Esophagus squamous epithelium (tissue), 5 donors: ENCODE results near the gene HLA-DQA2. TPM values are rescaled to one million over a fixed set of nuclear protein-coding genes. Genes with fewer than 3 reads are reported as not detected.
"Not testable (repeated sequence)": the region's sequence is repeated elsewhere in the genome, so short reads cannot be mapped to it uniquely, and the experiment has no call there.

Experiments
- DNase-seq: peaks from one replicate; lab custom pipeline; 2025; lab: John Stamatoyannopoulos, UW
- H3K27ac ChIP-seq, 4 donors: fragments of 200-600 bp; sonication (generic); one replicate each; pipeline ENCODE4 v1.5.1; 2016 to 2019; ENCODE audit warnings: mild to moderate bottlenecking in 1 of 4
- H3K27me3 ChIP-seq, 4 donors: fragments of 200-600 bp; sonication (generic); 1 replicate in 3 of 4; 2 replicates in 1 of 4; pipeline versions ENCODE4 v1.5.1 to v1.6.0; 2017 to 2021; ENCODE audit warnings: antibody characterized with exemption in 1 of 4
- H3K36me3 ChIP-seq, 3 donors: fragments of 200-600 bp; sonication (generic); one replicate each; pipeline ENCODE4 v1.5.1; 2016 to 2019
- H3K4me1 ChIP-seq, 3 donors: fragments of 200-600 bp; sonication (generic); one replicate each; pipeline ENCODE4 v1.5.1; 2017 to 2019
- H3K4me3 ChIP-seq, 4 donors: fragments of 200-600 bp; sonication (generic); 1 replicate in 3 of 4; 2 replicates in 1 of 4; pipeline ENCODE4 v1.5.1; 2016 to 2019; ENCODE audit warnings: mild to moderate bottlenecking in 2 of 4, moderate library complexity in 1 of 4
- H3K9me3 ChIP-seq, 3 donors: fragments of 200-600 bp; sonication (generic); one replicate each; pipeline ENCODE4 v1.5.1; 2016 to 2019
- POLR2A ChIP-seq, 4 donors: fragments of 450-650 bp; IDR thresholded peaks; one replicate each; pipeline ENCODE4 v1.6.1; 2017; ENCODE audit warnings: antibody characterized with exemption in 4 of 4, mild to moderate bottlenecking in 4 of 4, moderate library complexity in 3 of 4
- WGBS, 2 donors: methylation state at CpG; one replicate each; pipeline ENCODE4 v1.1.5; 2018; 5-methylcytosine and 5-hydroxymethylcytosine counted together
- intact Hi-C: fragments of 100-400 bp; cut with DNase I; formaldehyde crosslinking; loops from one replicate; pipeline ENCODE4 v1.15.0; 2022
- total RNA-seq, 4 donors: library from RNA; depleted of rRNA; stranded (reverse); fragments of >200 nt; gene quantifications; one replicate each; pipeline ENCODE4 v1.1.0, GENCODE V29; 2016
- TF ChIP-seq, protein P1 (sequence below), 6 experiments: fragments of 450-650 bp in 4 of 6; fragments of 200-600 bp in 2 of 6; sonication (generic) in 2 of 6; IDR thresholded peaks; one replicate each; pipeline ENCODE4 v1.5.1; 2016 to 2019; ENCODE audit warnings: antibody characterized with exemption in 6 of 6, mild to moderate bottlenecking in 4 of 6, moderate library complexity in 4 of 6
- donor health status: DM: yes; HTN: yes; CAD: no.

HLA-DQA2 gene
- total RNA-seq, 4 donors from 2014 or later, result 0.38 to 2.3 (median 0.91) TPM; not detected in 1

- H3K27ac ChIP-seq, result no peak overlapping the region
- H3K4me3 ChIP-seq, result no peak overlapping the region
- H3K27me3 ChIP-seq, result peaks cover 0 to 35% (median 0%) of the 10 kb centered on the region in 4 donors
- no peaks in the 10 kb centered on the region for H3K4me1 ChIP-seq
- no peak for DNase-seq
- intact Hi-C loops, result no loop called here
- no peaks in the 10 kb centered on the region for H3K36me3 ChIP-seq
- H3K9me3 ChIP-seq, result no peaks in the 10 kb centered on the region
- TF ChIP-seq, protein P1, sequence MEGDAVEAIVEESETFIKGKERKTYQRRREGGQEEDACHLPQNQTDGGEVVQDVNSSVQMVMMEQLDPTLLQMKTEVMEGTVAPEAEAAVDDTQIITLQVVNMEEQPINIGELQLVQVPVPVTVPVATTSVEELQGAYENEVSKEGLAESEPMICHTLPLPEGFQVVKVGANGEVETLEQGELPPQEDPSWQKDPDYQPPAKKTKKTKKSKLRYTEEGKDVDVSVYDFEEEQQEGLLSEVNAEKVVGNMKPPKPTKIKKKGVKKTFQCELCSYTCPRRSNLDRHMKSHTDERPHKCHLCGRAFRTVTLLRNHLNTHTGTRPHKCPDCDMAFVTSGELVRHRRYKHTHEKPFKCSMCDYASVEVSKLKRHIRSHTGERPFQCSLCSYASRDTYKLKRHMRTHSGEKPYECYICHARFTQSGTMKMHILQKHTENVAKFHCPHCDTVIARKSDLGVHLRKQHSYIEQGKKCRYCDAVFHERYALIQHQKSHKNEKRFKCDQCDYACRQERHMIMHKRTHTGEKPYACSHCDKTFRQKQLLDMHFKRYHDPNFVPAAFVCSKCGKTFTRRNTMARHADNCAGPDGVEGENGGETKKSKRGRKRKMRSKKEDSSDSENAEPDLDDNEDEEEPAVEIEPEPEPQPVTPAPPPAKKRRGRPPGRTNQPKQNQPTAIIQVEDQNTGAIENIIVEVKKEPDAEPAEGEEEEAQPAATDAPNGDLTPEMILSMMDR (IDR thresholded peaks at IDR 0.05), result no peak
- no peak for TF ChIP-seq POLR2A (IDR thresholded peaks at IDR 0.05)
- WGBS, 2 donors, result 51 to 59% methylated on average over 2 of the region's 2 CpGs
Observed at GRCh38 chr6:32738126-32738525, 3.1 kb upstream of the HLA-DQA2 start.

GRCh38 chr6:32742374-32742773 is 1.2 kb downstream of the HLA-DQA2 start:
- no peaks in the 10 kb centered on the region for H3K4me1 ChIP-seq
- intact Hi-C loops, result no loop called here
- H3K27me3 ChIP-seq, result peaks cover 0 to 50% (median 0%) of the 10 kb centered on the region in 4 donors
- H3K9me3 ChIP-seq, result no peaks in the 10 kb centered on the region
- 84 to 87% methylated on average over 3 of the region's 3 CpGs for WGBS, 2 donors
- H3K27ac ChIP-seq, result no peak overlapping the region
- no peak overlapping the region for H3K4me3 ChIP-seq
- no peak for DNase-seq
- H3K36me3 ChIP-seq, result no peaks in the 10 kb centered on the region
- TF ChIP-seq POLR2A (IDR thresholded peaks at IDR 0.05), result no peak
- TF ChIP-seq, protein P1 (IDR thresholded peaks at IDR 0.05), result no peak

DNA sequence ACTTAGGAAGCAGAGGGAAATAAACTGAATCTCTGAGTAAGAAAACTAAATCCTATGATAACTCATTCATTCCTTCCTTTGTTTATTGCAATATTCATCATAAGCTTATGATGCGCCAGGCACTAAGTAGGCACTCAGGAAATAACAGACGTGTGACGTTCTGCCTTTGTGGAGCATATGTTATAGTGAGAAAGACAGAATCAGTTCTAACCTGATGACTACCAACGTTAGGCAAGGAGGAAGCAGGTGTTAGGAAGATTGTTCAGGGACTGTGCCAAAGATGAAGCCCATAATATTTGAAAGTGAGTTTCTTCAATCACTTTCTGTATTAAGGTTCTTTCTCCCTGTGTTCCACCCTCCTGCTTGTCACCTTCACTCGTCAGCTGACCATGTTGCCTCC is 3.6 kb downstream of the HLA-DQA2 start:
- Histone ChIP-seq H3K36me3 (no peaks in the 10 kb centered on the region), H3K4me1 (no peaks in the 10 kb centered on the region), H3K27ac (no peak overlapping the region), H3K9me3 (no peaks in the 10 kb centered on the region), H3K27me3 (peaks cover 0 to 62% (median 0%) of the 10 kb centered on the region in 4 donors), H3K4me3 (no peak overlapping the region)
- intact Hi-C loops, result no loop called here
- TF ChIP-seq POLR2A (IDR thresholded peaks at IDR 0.05), result no peak
- TF ChIP-seq, protein P1 (IDR thresholded peaks at IDR 0.05), result no peak
- DNase-seq, result no peak
- 30 to 35% methylated on average over 5 of the region's 5 CpGs for WGBS, 2 donors

DNA sequence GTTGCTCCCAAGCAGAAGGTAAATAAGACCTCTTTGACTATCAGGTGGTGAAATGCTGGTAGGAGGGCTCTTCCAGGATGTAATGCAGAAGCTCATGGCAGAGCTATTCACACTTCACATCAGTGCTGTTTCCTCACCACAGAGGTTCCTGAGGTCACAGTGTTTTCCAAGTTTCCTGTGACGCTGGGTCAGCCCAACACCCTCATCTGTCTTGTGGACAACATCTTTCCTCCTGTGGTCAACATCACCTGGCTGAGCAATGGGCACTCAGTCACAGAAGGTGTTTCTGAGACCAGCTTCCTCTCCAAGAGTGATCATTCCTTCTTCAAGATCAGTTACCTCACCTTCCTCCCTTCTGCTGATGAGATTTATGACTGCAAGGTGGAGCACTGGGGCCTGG is 4.5 kb downstream of the HLA-DQA2 start:
- H3K9me3 ChIP-seq, H3K4me3 ChIP-seq, H3K27ac ChIP-seq, intact Hi-C loops, DNase-seq, H3K36me3 ChIP-seq, H3K4me1 ChIP-seq: not testable (repeated sequence)
- H3K27me3 ChIP-seq, result peaks cover 0 to 70% (median 0%) of the 10 kb centered on the region in 4 donors
- 35 to 67% methylated on average over 1 of the region's 1 CpG for WGBS, 2 donors

DNA sequence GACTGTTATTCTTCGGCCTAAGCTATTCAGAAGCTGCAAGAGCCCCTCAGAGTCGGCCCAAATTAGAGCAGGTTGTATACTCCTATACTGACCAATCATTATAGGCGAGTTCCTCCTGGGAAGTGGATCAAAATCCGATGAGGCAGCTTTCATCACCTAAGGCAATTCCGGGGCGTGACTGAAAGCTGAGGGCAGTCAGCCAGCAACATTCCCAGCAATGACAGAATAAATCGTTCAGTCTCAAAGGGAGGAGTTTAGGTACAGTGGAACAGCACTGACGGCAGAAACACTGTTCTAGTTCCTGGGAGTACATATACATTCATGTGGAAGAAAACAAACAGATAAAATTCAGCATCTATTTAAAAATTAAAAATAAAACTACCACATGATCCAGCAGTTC is 11.4 kb downstream of the HLA-DQA2 start:
- WGBS, 2 donors, result 26 to 42% methylated on average over 8 of the region's 8 CpGs
- intact Hi-C loops, result no loop called here
- no peak for TF ChIP-seq POLR2A (IDR thresholded peaks at IDR 0.05)
- TF ChIP-seq, protein P1 (IDR thresholded peaks at IDR 0.05), result no peak

DNA sequence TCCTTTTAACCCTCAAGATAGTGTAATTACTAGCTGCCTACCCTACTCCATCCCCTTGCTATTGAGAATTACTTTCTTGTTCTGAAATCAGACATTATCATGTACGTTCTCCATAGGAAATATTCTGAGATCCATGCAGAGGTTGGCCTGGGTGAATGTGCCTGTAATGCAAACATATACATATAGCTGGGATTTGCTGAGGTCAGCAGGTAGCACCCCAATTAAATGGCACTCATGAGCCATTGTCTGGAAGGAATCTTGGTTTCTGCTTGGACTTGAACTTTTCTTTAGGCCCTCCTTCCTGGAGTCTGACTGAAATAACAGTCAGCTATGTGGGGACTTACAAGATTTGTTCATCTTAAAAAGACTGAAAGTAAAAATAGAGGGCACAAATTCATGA is 18.5 kb downstream of the HLA-DQA2 start:
- 63% methylated on average over 1 of the region's 1 CpG for WGBS, 2 donors
- intact Hi-C loops, result no loop called here
- Histone ChIP-seq H3K9me3 (no peaks in the 10 kb centered on the region), H3K4me3 (no peak overlapping the region), H3K27me3 (peaks cover 0 to 76% (median 2%) of the 10 kb centered on the region in 4 donors), H3K36me3 (no peaks in the 10 kb centered on the region), H3K27ac (no peak overlapping the region), H3K4me1 (no peaks in the 10 kb centered on the region)
- no peak for TF ChIP-seq POLR2A (IDR thresholded peaks at IDR 0.05)
- TF ChIP-seq, protein P1 (IDR thresholded peaks at IDR 0.05), result no peak
- DNase-seq, result no peak

More for the DNA sequence above, 11.4 kb downstream of the HLA-DQA2 start:
- Histone ChIP-seq H3K4me1 (no peaks in the 10 kb centered on the region), H3K27ac (no peak overlapping the region), H3K4me3 (no peak overlapping the region), H3K36me3 (no peaks in the 10 kb centered on the region), H3K9me3 (no peaks in the 10 kb centered on the region), H3K27me3 (peaks cover 0 to 59% (median 0%) of the 10 kb centered on the region in 4 donors)
- DNase-seq, result no peak
